Lower leg skin (tissue), 4 donors: ENCODE data around the gene CTH. TPM values are rescaled to one million over a fixed set of nuclear protein-coding genes. Genes with fewer than 3 reads are reported as not detected.

Experiments
- DNase-seq, 2 donors: peaks; one replicate each; pipeline ENCODE4 v3.0.0-alpha.2; 2019; ENCODE audit warnings: low spot score in 2 of 2
- H3K4me3 ChIP-seq: fragments of 200-600 bp; sonication (generic); 2 replicates; pipeline ENCODE4 v1.5.1; 2017; ENCODE audit warnings: mild to moderate bottlenecking, low read depth; ENCODE audit not compliant: poor library complexity, severe bottlenecking
- CTCF ChIP-seq, 3 donors: fragments of 450-650 bp; IDR thresholded peaks; one replicate each; pipeline ENCODE4 v1.5.1; 2016; ENCODE audit warnings: antibody characterized with exemption in 3 of 3, mild to moderate bottlenecking in 3 of 3, moderate library complexity in 2 of 3
- POLR2A ChIP-seq, 2 donors: fragments of 450-650 bp; IDR thresholded peaks; one replicate each; pipeline ENCODE4 v1.6.1; 2016 to 2017; ENCODE audit warnings: antibody characterized with exemption in 2 of 2, mild to moderate bottlenecking in 1 of 2, moderate library complexity in 1 of 2
- WGBS, 2 donors: methylation state at CpG; one replicate each; pipeline ENCODE4 v1.1.5; 2018; 5-methylcytosine and 5-hydroxymethylcytosine counted together
- intact Hi-C: fragments of 100-400 bp; cut with DNase I; formaldehyde crosslinking; loops from one replicate; pipeline ENCODE4 v1.15.0; 2023; ENCODE audit warnings: low total_unique reads
- total RNA-seq, 4 donors: library from RNA; depleted of rRNA; stranded (reverse); fragments of >200 nt; gene quantifications; one replicate each; pipeline ENCODE4 v1.1.0, GENCODE V29; 2016

The CTH gene
- total RNA-seq, 4 donors from 2014 or later: 0.88 to 2.8 (median 2.2) TPM

GRCh38 chr1:70487910-70488665 is 77.0 kb downstream of the CTH start:
- intact Hi-C loops: no loop called here
- H3K4me3 ChIP-seq: no peak overlapping the region
- WGBS, 2 donors: 48 to 59% methylated on average over 6 of the region's 6 CpGs
- no peak for TF ChIP-seq CTCF (IDR thresholded peaks at IDR 0.05)
- TF ChIP-seq POLR2A (IDR thresholded peaks at IDR 0.05): no peak
- DNase-seq: no peak

Other genes starting within 250 kb of the CTH start
- 10 to 100 TPM in 1 of 4 donors, 1 to 10 TPM in 3; 6.4 to 12.0 (median 9.5) TPM for gene LRRC40, start 205.7 kb upstream of the CTH start, total RNA-seq
- 100 to 1,000 TPM in 2 of 4 donors, 10 to 100 TPM in 2; 59.2 to 153 (median 98.7) TPM for gene SRSF11, start 189.9 kb upstream of the CTH start, total RNA-seq
- gene ANKRD13C, start 56.5 kb upstream of the CTH start, total RNA-seq: 10 to 100 TPM; 30.6 to 35.0 (median 31.5) TPM